HFFc6 (cell line): ENCODE data around the gene RGS11. TPM values are rescaled to one million over a fixed set of nuclear protein-coding genes. Genes with fewer than 3 reads are reported as not detected.
A peak's percentile ranks its signal among the peaks of the same experiment; 100 is the strongest.

ENCODE experiments used
- DNase-seq: peaks from one replicate; pipeline ENCODE4 v3.0.0-alpha.2; 2018
- H3K27ac Mint-ChIP-seq: 2 replicates; pipeline ENCODE4 v1.8.0; 2020; ENCODE audit warnings: mild to moderate bottlenecking, mixed read lengths
- H3K27me3 Mint-ChIP-seq: 2 replicates; pipeline ENCODE4 v1.8.0; 2021; ENCODE audit warnings: mild to moderate bottlenecking, moderate library complexity, mixed read lengths; ENCODE audit not compliant: insufficient read depth
- H3K36me3 Mint-ChIP-seq: 2 replicates; pipeline ENCODE4 v1.8.0; 2021; ENCODE audit warnings: low read depth, mixed read lengths
- H3K4me1 Mint-ChIP-seq: 2 replicates; pipeline ENCODE4 v1.8.0; 2020; ENCODE audit warnings: low read depth, mixed read lengths
- H3K4me3 Mint-ChIP-seq: 2 replicates; pipeline ENCODE4 v1.8.0; 2020; ENCODE audit warnings: mild to moderate bottlenecking, moderate library complexity, mixed read lengths
- H3K9me3 Mint-ChIP-seq: 2 replicates; pipeline ENCODE4 v1.8.0; 2020; ENCODE audit warnings: mild to moderate bottlenecking, mixed read lengths
- total RNA-seq, 6 experiments: library from RNA; stranded (reverse); fragmentation: NEBNext Ultra II Directional; extraction: Animal tissue kit (Norgen Biotek cat#: 25700); gene quantifications; 2 replicates in 1 of 6; 3 replicates in 5 of 6; pipeline ENCODE4 v1.2.3, GENCODE V29; 2021
- TF ChIP-seq, protein P1 (sequence below): fragments of 200-600 bp; sonication (generic); IDR thresholded peaks from 2 replicates; pipeline ENCODE4 v1.5.0; 2021; ENCODE audit warnings: antibody characterized with exemption, mild to moderate bottlenecking

The RGS11 gene
- total RNA-seq, 6 experiments from 2014 or later, result 1.5 to 3.5 (median 2.3) TPM

DNA sequence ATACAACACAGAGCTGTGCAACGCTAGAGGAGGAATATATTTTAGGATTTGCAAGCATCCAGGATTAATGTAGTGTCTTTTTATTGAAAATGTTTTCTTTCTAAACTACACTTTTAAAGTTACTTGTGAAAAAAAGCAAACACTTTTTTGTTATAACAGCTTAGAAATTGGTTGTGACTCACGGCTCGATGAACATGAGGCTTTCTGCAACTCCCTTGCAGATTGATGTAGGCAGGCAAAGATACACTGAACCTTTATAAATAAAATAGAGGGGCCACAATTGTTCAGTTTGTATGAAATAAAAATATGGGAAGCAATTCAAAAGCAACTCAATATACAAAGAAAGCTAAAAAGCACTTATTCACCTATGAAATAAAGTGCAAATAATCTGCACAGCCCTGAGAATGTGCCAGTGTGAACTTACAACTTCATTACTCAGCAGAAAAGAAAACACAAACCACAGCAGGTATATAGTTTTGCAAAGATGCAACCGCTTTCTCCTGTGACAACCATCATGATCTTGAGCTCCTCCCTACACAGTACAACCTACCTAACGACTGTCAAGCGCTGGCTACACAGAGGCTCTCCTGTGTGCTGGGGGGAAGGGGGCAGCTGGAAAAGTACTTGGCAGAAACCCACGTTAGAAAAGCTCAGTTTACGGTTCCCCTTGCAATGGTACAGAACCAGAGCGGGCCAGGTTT is 47.4 kb downstream of the RGS11 start:
- peak overlapping the region; percentile 94 for H3K4me3 Mint-ChIP-seq
- H3K27ac Mint-ChIP-seq, result peak overlapping the region; percentile 94
- TF ChIP-seq, protein P1, sequence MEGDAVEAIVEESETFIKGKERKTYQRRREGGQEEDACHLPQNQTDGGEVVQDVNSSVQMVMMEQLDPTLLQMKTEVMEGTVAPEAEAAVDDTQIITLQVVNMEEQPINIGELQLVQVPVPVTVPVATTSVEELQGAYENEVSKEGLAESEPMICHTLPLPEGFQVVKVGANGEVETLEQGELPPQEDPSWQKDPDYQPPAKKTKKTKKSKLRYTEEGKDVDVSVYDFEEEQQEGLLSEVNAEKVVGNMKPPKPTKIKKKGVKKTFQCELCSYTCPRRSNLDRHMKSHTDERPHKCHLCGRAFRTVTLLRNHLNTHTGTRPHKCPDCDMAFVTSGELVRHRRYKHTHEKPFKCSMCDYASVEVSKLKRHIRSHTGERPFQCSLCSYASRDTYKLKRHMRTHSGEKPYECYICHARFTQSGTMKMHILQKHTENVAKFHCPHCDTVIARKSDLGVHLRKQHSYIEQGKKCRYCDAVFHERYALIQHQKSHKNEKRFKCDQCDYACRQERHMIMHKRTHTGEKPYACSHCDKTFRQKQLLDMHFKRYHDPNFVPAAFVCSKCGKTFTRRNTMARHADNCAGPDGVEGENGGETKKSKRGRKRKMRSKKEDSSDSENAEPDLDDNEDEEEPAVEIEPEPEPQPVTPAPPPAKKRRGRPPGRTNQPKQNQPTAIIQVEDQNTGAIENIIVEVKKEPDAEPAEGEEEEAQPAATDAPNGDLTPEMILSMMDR, result no peak
- DNase-seq, result no peak
- peaks cover 28% of the 10 kb centered on the region for H3K36me3 Mint-ChIP-seq
- H3K27me3 Mint-ChIP-seq, result no peaks in the 10 kb centered on the region
- peaks cover 35% of the 10 kb centered on the region for H3K4me1 Mint-ChIP-seq
- H3K9me3 Mint-ChIP-seq, result no peaks in the 10 kb centered on the region

DNA sequence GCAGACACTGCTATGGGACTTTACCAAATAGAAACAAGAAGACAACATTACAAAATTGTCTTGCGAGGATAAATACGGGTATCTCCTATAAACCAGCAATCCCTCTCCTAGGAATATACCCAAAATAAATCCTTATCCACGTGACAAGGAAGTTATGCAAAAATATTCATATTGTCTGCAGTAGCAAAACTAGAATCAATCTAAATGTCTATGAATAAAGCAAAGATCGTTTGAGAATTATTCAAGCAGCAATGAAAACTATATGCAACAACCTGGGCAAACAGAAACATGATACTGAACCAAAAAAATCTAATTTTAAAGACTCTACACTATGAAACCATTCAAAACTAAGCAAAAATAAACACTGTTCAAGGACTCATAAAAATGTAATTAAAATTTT is 55.7 kb downstream of the RGS11 start:
- TF ChIP-seq, protein P1, result no peak
- Mint-ChIP-seq H3K27me3 (no peaks in the 10 kb centered on the region), H3K4me1 (no peaks in the 10 kb centered on the region), H3K4me3 (no peak overlapping the region), H3K27ac (no peak overlapping the region), H3K9me3 (no peaks in the 10 kb centered on the region), H3K36me3 (peaks cover 20% of the 10 kb centered on the region)
- DNase-seq, result no peak

Other genes with a start within 250 kb of the RGS11 start
- gene POLR3K, start 222.3 kb downstream of the RGS11 start, total RNA-seq, result 10 to 100 TPM; 18.9 to 24.7 (median 19.8) TPM
- 10 to 100 TPM; 40.3 to 53.1 (median 44.0) TPM for gene SNRNP25, start 222.1 kb downstream of the RGS11 start, total RNA-seq
- 10 to 100 TPM; 54.9 to 65.8 (median 60.0) TPM for gene RHBDF1, start 203.3 kb downstream of the RGS11 start, total RNA-seq
- 100 to 1,000 TPM in 2 of 6 experiments, 10 to 100 TPM in 4; 92.3 to 104 (median 96.9) TPM for gene MPG, start 197.7 kb downstream of the RGS11 start, total RNA-seq
- 10 to 100 TPM; 33.9 to 40.9 (median 37.1) TPM for gene NPRL3, start 137.3 kb downstream of the RGS11 start, total RNA-seq
- gene HBZ, start 123.3 kb downstream of the RGS11 start, total RNA-seq, result not detected
- gene HBM, start 110.0 kb downstream of the RGS11 start, total RNA-seq, result not detected
- gene HBA2, start 103.1 kb downstream of the RGS11 start, total RNA-seq, result not detected
- not detected for gene HBA1, start 99.3 kb downstream of the RGS11 start, total RNA-seq
- gene HBQ1, start 95.5 kb downstream of the RGS11 start, total RNA-seq, result under 1 TPM in 1 of 6 experiments, not detected in 5; 0.47 TPM
- gene LUC7L, start 46.5 kb downstream of the RGS11 start, total RNA-seq, result 10 to 100 TPM; 35.8 to 47.5 (median 41.7) TPM
- 100 to 1,000 TPM in 2 of 6 experiments, 10 to 100 TPM in 4; 83.6 to 113 (median 87.7) TPM for gene FAM234A, start 41.1 kb downstream of the RGS11 start, total RNA-seq
- not detected for gene ARHGDIG, start 4.6 kb upstream of the RGS11 start, total RNA-seq
- not detected for gene PDIA2, start 7.2 kb upstream of the RGS11 start, total RNA-seq
- gene AXIN1, start 76.8 kb upstream of the RGS11 start, total RNA-seq, result 10 to 100 TPM; 13.6 to 16.7 (median 14.7) TPM
- 100 to 1,000 TPM; 105 to 131 (median 129) TPM for gene MRPL28, start 94.6 kb upstream of the RGS11 start, total RNA-seq
- 10 to 100 TPM; 50.6 to 69.7 (median 59.7) TPM for gene PGAP6, start 106.0 kb upstream of the RGS11 start, total RNA-seq
- 100 to 1,000 TPM; 153 to 276 (median 158) TPM for gene NME4, start 121.3 kb upstream of the RGS11 start, total RNA-seq
- 10 to 100 TPM; 14.0 to 20.3 (median 16.0) TPM for gene DECR2, start 125.9 kb upstream of the RGS11 start, total RNA-seq
- gene RAB11FIP3, start 149.7 kb upstream of the RGS11 start, total RNA-seq, result 10 to 100 TPM; 30.3 to 36.9 (median 33.9) TPM